ENCODE results near the gene RPL37A. TPM values are rescaled to one million over a fixed set of nuclear protein-coding genes. Genes with fewer than 3 reads are reported as not detected.

RPL37A gene
- 2,809 TPM for total RNA-seq

DNA sequence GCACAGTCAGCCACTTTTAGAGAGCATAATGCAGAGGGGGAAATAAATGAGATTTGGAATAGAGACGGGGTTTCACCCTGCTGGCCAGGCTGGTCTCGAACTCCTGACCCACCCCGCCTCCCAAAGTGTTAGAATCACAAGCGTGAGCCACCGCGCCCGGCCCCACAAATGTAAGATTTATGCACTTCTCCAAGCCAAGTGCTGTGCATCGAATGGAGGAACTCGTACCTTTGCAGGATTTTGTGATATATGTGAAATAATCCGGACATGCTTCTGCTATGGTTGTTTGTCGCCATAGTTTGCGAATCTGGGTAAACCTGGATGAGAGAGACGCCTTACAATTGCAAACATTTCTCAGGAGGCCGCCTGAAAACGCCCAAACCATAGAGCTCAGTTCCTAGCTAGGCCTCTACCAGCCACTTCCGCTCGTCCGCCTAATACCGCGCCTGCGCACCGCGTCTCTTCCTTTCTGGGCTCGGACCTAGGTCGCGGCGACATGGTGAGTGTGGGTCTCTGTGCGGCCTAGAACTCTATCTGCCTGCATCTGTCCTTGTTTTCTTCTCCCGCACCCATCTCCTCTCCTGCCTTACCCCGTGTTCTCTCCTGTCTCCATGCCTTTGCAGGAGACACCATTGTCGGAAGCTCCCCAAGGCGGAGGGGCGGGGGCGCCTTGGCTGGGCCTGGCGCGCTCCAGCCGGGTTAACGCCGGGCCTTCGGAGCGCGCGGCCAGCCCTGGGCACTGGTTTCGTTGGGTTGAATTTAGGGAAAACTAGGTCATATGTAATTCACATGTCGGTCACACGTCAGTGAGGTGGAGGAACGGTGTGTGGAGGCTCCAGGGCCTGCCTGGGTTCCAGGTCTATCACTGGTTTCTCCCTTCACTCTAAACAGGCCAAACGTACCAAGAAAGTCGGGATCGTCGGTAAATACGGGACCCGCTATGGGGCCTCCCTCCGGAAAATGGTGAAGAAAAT is at the start of gene RPL37A:
RPL37A (plus strand) TSS at position 466 of the 974 bp plus-strand sequence; CDS start at position 497, 31 bp downstream.
- DNase-seq (ENCODE audit: low spot score): peak; percentile 95

DNA sequence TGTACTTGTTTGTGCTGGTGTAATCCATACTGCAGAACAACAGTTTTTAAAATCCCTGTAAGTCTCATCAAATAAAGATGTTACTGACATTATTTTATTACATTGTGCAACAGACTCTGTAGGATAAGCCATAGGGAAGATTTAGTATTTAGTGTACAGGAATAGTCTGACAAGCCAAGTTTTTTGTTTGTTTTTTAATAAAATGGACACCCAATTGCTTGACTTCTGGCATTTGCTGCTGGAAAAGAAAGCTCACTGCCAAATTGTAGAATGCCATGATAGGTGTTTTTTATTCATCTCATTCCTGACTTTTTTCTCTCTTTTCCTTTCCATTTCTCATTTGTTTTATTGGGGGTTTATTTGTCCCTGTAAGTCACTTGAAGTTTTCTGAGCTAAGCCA is 48.3 kb upstream of the RPL37A start:
- DNase-seq (ENCODE audit: low spot score): no peak

DNA sequence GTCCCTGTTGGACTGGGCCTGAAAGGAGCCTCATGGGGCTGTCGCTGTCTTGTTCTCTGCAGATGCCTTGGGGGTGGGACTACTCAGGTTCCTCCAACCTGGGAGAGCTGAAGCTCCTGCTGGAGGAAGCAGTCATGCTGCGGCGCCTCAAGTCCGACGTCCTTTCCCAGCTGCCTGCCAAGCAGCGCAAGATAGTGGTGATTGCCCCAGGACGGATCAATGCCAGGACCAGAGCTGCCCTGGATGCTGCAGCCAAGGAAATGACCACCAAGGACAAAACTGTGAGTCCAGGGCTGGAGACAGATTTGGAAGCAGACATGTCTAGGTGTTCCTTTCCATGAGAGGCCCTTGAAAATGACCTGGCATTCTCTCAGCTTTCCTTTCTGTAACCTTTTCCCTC is 47.9 kb upstream of the RPL37A start:
- DNase-seq (ENCODE audit: low spot score): no peak

DNA sequence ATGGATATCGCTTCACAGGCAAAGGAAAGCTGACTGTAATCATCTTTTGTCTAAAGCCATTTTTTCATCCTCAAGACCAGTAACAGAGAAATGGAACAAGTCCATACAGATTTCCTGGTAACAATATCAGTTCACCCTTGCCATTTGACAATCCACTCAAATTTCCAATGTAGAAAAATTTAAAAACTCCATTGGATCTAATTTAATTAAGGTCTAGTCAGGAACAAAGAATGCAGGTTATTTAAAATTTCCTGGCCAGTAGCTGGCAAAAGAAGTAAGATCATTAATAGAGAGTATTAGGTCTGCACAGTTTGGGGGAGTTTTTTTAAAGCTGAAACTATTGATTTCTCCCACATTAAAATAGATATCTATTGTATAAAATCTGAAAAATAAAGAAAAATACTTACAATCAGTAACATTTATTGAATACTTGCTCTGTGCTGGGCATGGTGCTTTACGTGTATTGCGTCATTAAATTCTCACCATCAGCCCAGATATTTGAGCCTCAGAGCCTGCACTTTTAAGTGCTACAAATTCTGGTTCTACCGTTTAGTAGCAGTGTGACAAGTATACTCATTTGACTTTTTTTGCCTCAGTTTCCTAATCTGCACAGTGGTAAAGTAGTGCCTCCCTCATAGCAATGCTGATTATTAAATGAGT is 44.6 kb upstream of the RPL37A start:
- DNase-seq (ENCODE audit: low spot score): no peak

DNA sequence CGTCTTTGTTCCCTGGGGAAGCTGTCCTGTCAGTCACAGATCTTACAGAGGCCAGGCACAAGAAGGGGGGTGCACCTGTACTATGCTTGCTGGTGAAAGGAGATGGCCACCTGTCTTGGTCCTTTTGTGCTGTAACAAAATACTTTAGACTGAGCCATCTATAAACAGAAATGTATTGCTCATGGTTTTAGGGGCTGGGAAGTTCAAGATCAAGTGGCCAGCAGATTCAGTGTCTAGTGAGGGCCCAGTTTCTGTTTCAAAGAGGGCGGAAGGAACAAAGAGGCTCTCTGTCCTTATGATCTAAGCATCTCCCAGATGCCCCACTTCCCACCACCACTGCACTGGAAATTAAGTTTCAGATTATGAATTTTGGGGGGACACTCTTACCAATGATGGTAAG is 35.5 kb upstream of the RPL37A start:
- no peak for DNase-seq (ENCODE audit: low spot score)

DNA sequence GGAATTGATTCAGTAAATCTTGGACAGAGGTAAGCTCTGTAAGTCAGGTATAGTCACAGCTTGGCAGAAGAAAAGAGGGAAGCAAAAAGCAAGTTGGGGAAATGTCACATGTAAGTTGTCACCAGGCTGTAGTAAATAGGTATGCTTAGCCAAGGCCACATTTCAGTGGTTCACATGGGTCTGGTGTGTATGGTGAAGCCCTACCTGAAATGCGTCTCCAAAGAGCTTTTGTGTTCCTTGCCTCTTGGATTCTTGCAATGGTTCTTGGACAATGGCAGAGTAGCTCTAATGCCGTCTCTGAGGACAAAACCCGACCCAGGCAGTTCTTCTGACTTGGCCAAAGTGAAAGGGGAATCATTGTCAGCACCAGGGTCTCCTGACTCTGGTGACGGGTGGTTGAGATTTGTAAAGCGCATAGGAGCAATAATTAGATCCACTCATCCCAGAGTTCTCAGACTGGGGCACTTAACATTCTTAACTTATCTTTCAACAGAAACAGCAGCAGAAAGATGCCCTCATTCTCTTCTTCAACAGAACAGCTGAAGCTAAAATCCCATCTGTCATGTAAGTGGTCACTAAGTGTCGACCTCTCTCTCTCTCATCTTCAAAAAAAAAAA is 34.4 kb upstream of the RPL37A start:
- DNase-seq (ENCODE audit: low spot score): no peak

DNA sequence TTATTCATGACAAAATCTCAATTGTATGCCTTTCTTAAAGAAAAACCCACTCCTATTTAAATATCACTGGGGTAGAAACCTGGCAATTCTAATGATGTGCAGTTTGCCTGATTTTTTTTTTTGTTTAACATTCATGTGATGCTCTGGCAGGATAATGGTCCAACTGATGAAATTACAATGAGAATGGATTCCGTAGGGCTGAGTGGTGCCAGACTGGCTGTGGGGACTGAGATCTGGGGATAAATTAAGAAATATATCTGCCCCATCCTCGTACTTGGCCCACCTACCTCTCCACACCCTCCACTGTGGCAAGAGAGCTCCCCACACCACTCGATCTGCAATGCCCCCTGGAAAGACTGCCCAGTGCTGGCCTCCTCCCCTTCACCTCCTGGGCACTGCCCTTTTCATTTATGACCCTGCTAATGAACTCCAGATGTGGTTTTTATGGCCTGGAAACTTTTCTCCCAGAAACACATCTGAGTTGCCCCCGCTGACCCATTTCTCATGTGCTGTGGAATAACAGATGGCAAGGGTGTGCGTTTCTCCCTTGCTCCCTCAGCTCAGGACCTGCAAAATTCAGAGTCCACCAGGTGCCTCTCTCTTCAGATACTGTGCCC is 33.0 kb upstream of the RPL37A start:
- no peak for DNase-seq (ENCODE audit: low spot score)

DNA sequence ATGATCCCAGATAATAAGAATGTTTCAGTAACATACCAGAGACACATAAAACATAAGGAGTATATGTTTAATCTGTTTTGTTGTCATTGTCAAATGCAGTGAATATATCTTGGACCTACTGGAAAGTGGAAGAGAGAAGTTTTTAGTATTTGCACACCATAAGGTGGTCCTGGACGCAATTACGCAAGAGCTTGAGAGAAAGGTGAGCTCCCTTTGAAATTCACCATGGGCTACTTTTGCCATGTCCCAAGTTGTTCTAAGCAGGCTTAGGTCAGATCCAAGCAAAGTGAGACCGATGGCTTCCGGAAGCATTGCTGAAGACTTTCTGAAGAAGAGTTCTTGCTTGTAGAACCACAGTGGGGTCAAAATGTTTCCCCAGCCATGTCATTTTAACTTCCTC is 30.8 kb upstream of the RPL37A start:
- DNase-seq (ENCODE audit: low spot score): no peak

DNA sequence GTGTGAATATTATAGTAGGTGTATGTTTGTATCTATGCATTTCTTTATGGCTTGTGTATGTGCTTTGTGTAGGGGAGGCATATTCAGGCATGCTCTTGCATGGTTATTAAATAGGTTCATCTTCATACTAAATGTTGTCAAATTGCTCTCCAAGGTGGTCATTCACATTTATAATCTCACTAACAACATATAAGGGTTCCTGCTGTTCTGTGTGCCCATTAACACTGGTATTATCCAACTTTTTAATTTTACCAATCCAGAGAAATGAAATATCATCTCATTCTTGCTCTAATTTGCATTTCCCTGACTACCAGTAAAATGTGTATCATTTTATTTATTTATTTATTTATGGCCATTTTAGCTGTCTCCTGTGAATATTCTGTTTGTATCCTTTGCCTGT is 29.0 kb upstream of the RPL37A start:
- DNase-seq (ENCODE audit: low spot score): no peak

DNA sequence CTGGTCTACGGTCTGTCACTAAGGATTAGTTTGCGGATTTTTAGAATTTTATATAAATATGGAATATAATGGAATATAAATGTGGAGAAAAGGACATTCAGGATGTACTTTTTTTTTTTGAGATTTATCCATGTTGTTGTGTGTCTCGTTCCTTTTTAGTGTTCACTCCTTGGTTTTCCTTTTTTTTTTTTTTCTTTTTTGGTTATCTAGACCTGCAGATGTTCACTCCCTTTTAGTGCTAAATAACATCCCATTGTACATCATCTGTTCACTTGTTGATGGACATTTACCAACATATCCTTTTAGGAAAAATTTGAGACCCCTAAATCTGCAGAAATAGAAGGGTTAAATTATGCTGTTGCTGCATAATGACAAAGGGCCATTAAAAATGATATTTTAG is 25.5 kb upstream of the RPL37A start:
- DNase-seq (ENCODE audit: low spot score): no peak

DNA sequence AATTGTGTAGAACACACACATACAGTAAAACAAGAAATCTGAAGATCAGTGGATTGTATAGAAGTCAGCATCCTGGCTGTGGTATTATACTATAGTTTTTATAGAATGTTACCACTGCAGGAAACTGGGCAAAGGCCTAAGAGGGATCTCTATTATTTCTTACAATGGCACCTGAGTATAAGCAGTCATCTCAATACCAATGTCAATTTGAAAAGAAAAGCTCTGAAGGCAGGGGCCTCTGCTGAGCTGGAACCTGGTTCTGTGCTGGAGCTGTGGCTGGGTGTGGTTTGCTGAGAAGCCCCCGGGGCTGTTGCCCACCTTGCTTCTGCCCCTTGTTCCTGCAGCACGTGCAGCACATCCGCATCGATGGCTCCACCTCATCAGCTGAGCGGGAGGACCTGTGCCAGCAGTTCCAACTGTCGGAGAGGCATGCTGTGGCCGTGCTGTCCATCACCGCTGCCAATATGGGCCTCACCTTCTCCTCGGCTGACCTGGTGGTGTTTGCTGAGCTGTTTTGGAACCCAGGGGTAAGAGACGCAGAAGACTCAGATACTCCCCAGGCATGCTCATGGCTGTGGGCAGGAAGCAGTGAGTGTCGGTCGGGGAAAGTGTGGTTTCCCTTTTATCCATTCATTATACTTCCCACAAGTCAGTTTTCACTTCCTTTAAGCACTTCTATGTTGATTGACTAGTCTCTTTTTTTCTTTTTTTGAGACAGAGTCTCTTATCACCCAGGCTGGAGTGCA is 23.5 kb upstream of the RPL37A start:
- no peak for DNase-seq (ENCODE audit: low spot score)

DNA sequence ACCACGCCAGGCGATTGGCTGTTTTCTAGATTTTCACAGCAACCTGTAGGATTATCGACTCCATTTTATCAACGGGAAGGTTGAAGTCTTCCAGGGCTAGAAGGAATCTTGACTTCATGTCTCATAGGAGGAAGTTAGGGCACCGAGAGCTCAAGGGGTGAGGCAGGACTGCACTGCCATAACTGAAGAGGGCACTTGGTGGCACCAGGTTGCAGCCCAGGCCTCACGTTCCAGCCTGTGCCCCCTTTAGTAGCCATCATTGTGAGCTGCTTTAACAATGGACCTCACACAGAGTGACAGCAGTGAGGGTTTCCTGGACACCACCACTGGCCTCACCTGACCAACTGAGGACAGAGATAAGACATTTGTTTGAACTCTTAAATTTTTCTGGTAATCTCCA is 22.9 kb upstream of the RPL37A start:
- no peak for DNase-seq (ENCODE audit: low spot score)

DNA sequence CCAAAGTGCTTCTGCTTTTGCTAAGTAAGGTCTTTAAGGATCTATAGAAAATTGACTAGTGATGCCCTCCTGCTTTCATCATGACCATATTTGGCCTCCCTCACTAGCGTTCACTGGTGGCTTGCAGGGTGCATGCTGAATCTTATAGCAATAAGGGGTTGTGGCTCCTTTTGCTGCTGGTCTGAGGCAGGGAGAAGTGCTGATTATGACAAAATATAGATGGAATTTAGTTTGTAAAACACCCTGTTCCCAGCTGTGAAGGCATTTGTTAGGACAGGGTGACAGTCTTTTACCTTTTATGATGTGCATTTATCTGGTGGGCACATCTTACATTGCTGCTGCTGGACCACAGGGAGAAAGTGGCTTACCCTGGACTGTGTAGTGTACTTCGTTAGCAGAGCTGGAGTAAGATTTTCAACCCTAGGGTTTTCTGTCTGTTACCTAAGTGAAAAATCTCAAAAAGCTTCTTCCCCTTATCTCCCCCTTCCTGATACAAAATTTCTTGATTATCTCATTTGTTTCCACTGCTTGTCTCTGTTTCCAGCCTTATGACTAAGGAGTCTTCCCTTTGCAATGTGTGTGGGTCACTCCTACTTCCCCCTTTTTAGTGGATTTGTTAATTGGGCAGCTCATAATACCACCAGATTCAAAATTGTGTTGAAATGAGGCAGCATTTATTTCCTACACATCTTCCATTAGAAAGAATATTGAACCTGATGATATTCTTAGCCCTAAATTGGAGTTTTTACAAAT is 21.2 kb upstream of the RPL37A start:
- DNase-seq (ENCODE audit: low spot score): no peak

DNA sequence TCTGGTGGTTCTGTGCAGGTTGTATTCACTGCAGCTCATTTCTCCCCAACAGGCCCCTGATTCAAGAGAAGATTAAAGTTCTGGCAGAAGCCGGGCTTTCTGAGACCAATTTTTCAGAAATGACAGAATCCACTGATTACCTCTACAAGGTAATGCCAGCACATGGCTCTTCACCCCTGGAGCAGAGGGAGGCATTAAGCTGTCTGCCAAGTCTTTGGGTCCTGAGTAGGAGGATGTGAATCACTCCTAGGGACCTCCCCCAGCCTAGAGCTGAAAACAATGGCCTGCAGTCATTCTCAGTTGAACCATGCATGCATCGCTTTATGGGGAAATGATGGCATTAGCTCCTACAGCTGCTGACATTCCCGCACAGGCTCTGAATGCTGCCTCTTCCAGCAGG is 20.5 kb upstream of the RPL37A start:
- no peak for DNase-seq (ENCODE audit: low spot score)

DNA sequence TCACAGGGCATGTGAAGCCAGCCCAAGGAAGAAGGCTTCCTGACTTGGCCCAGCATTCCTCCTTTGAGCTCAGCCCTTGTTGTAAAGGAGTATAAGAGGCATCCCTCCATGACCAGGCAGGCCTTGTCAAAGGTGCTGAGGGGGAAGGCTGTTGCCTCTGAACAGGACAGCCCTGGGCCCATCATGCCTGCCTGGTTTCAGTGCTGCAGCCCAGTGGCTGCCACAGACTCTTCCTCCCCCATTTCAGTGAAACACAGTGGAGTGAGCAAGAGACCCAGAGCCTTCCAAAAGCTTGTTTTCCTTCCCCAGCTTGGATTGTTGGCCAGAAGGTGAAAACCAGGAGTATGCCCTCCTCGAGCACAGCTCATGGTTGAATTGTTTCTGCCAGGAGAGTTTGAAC is 19.9 kb upstream of the RPL37A start:
- no peak for DNase-seq (ENCODE audit: low spot score)

DNA sequence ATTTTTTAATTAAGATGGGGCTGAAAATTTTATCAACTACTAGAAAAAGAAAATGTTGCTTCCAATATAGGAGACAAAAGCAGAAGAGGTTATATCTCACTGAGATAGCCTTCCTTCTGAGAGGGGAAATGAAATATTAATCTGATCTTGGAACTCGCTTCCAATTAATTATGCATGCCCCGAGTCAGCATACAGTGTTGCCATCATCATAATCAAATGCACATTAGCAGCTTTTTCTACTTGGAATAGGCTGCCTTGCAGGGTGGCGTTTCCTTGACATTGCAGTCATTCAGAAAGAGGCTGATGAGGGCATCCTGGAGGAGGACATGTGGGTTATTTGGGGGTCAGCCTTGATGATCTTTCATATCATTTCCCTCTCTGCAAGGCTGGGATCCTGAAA is 18.4 kb upstream of the RPL37A start:
- DNase-seq (ENCODE audit: low spot score): no peak

DNA sequence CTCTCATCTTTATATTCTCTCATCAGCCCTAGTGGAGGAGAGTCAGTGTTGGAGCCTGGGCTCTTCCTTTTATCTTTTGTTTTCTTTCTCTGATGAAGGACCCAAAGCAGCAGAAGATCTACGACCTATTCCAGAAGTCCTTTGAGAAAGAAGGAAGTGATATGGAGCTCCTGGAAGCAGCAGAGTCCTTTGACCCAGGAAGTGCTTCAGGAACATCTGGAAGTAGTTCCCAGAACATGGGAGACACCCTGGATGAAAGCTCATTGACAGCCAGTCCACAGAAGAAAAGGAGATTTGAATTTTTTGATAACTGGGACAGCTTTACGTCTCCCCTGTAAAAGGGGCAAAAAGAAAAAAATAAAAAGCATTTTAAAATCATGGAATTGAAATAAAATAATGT is 16.0 kb upstream of the RPL37A start:
- DNase-seq (ENCODE audit: low spot score): no peak

DNA sequence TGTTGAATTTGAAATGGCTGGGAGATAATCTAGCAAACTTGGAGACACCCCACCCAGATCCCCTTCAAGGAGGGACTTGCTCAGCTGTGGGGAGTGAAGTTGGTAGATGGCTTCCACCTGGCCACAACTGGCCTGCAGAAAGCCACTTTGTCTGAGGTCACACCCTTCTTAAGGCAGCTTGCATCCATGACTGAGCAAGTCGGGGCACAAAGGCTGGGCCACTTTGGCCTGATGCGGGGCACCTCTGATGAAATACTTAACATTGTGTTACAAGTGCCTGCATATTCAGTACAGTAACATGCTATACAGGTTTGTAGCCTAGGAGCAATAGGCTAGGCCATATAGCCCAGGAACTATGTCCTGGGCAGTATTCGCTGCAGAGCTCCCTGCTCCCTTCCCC is 13.4 kb upstream of the RPL37A start:
- no peak for DNase-seq (ENCODE audit: low spot score)

DNA sequence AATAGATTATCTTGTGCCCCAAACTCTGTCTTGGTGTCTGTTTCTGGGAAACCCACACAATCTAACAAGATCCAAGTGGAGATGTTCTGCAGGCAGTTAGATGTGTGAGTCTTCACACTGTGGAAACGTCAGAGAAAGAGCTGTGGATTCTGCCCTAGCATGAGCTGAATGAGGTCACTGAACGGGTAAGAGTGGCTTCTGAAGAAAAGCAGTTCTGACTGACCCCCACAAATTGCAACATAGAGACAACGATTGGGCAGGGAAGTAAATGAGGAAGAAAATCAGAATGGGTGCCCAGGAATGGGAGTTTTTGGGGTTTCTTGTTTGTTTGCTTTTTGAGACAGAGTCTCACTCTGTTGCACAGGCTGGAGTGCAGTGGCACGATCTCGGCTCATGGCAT is 12.9 kb upstream of the RPL37A start:
- no peak for DNase-seq (ENCODE audit: low spot score)

DNA sequence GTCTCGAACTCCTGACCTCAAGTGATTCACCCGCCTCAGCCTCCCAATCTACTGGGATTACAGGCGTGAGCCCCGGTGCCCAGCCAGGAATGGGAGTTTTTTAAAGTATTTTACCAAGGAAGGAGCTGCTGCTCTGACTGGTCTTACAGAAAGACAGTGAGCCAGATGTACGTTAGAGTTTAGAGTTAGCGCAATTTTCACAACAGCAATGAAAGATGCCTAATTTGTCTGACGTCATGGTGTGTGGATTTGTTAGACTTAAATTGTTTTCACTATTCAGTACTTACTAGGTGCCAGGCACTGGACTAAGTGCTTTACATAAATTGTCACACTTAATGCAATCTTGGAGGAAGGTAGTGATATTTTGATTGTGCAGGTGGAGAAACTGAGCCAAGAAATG is 12.4 kb upstream of the RPL37A start:
- no peak for DNase-seq (ENCODE audit: low spot score)

DNA sequence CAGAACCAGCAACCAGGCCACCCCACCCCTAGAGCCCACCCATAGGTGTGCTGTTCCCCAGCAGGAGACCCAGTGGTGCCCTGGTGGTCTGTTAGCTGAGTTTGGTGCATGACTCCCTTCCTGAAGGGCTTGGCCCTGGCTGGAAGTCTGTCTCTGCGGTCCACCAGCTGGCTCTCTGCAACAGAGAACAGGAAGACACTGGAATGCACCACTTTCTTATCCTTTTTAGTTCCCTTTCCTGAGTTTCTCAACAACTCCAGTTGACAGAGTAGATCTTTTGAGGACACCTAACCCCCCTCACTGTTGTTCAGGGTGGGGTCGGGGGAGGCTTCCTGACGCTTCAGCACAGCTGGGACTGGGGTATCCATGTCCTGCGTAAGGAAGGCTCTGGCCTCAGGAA is 11.9 kb upstream of the RPL37A start:
- DNase-seq (ENCODE audit: low spot score): no peak
